GM12891 (cell line): Measurements from ENCODE around the gene INO80B.

Source experiments
- DNase-seq: peaks from one replicate; pipeline ENCODE4 v3.0.0; 2011; ENCODE audit warnings: low spot score; ENCODE audit not compliant: insufficient read length
- FAIRE-seq: peaks from 2 replicates; lab custom pipeline; 2011; peaks lifted over from hg19 to GRCh38; lab: Jason Lieb, UNC
- PAX5 ChIP-seq: IDR thresholded peaks from 2 replicates; pipeline ENCODE4 v1.6.1; 2011; ENCODE audit warnings: low read length, moderate library complexity, mild to moderate bottlenecking; ENCODE audit not compliant: insufficient read depth, severe bottlenecking
- POLR2A ChIP-seq: IDR thresholded peaks from 2 replicates; pipeline ENCODE4 v1.6.1; 2011; ENCODE audit warnings: low read depth, low read length, control low read depth
- POLR2AphosphoS5 ChIP-seq: IDR thresholded peaks from 2 replicates; pipeline ENCODE4 v1.6.1; 2011; ENCODE audit warnings: low read depth, low read length, control low read depth
- POU2F2 ChIP-seq: IDR thresholded peaks from 2 replicates; pipeline ENCODE4 v1.6.1; 2011; ENCODE audit warnings: low read depth, mild to moderate bottlenecking, control low read depth, low read length, moderate library complexity
- SPI1 ChIP-seq: IDR thresholded peaks from 2 replicates; pipeline ENCODE4 v1.6.1; 2011; ENCODE audit warnings: low read depth, low read length, control low read depth
- TAF1 ChIP-seq: IDR thresholded peaks from 2 replicates; pipeline ENCODE4 v1.6.1; 2011; ENCODE audit warnings: low read depth, low read length, control low read depth

INO80B gene

DNA sequence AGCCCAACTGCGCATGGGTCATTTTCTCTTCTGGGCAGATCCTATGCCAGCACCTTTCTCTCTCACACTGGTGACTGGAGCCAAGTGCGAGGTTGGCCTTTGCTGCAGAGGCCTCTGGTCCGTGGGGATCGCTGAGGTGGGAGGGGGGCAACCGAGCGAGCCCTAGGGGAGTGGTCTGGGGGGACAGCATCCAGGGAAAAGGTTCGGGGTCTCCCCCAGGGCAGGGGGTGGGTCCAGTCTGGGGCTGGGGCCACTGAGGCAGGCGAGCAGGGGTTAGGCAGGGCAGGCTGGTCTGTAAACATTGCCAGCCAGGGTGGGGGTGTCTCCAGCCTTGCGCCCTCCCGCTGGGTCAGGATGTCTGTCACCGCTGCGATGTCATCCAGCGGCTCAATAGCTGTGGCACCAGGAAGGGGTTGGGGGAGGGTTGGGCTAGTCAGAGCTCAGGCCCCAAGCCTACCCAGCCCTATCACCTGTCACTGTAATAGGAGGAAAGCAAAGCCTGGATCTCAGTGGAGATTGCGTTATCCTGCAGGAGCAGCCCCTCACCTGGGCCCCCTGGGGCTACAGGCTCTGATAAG is 28.6 kb upstream of the INO80B start:
- TF ChIP-seq POLR2A (no peak), POU2F2 (no peak), TAF1 (no peak), POLR2AphosphoS5 (no peak), SPI1 (no peak), PAX5 (no peak)
- FAIRE-seq = no peak
- no peak for DNase-seq

DNA sequence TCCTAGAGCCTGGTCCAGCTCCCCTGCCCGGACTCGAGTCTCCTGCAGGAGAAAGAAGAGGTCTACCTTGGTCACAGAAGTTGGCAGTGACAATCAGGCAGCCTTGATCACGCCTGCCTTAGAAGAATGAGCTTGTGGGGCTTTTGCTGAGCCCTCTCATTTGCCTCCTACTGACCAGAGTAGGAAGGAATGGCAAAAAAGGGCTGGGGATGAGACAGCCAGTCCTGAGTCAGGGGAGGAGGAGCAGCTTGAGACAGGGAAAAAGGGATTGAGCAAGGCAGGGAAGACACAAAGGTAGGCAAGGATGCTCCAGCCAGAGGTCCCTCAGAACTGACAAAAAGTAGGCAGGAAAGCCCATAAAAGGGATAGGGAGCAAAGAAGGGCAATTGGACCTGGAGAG is 27.3 kb upstream of the INO80B start:
- DNase-seq = no peak
- TF ChIP-seq PAX5 (no peak), POU2F2 (no peak), TAF1 (no peak), POLR2A (no peak), POLR2AphosphoS5 (no peak), SPI1 (no peak)
- no peak for FAIRE-seq

GRCh38 chr2:74428675-74429074 is 26.2 kb upstream of the INO80B start:
- DNase-seq (no peak), FAIRE-seq (no peak)
- TF ChIP-seq SPI1 (no peak), POU2F2 (no peak), PAX5 (no peak), POLR2A (no peak), POLR2AphosphoS5 (no peak), TAF1 (no peak)

DNA sequence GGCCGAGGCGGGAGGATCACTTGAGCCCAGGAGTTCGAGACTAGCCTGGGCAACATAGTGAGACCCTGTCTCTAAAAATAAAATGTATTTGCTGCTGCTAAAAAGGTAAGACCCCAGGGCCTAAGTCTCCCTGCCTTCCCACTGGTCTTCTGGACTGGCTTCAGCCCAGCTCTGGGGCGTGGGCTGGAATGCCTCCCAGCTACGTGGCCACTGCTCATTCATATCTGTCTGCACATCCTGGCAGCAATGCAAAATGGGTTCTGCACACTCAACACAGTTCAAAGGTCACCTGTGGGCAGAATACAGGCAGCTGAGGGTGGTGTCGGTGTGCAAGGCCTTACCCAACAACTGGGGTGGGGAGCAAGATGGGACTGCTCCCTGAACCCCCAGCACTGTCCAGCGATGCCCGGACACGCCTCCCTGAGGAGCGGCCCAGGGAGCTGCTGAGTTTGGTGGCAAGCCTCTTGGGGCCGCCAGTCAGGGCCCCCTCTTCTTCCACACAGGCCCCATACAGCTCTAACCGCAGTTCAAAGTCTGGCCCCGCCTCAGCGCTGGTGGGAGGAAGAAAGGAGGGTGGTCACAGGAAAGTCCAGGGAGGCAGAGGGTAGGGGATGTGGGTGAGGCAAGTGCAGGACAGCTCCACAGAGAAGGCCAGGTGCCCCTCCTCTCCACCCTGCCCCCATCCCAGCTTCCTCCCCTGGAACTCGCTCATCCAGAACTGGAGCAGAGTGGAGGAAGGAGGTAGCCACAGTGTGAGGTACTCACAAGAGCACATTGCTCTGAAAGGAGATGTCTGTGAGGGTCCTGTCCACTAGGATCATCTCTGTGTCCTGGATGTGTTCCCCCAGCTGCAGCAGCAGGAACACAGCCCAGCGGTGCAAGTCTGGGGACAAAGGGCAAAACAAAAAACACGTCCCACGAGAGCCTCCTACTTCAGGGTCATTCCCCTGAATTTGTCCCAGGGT is 25.1 kb upstream of the INO80B start:
- TF ChIP-seq POLR2AphosphoS5 = no peak
- no peak for TF ChIP-seq PAX5
- no peak for TF ChIP-seq TAF1
- no peak for TF ChIP-seq SPI1
- DNase-seq (no peak), FAIRE-seq (no peak)

DNA sequence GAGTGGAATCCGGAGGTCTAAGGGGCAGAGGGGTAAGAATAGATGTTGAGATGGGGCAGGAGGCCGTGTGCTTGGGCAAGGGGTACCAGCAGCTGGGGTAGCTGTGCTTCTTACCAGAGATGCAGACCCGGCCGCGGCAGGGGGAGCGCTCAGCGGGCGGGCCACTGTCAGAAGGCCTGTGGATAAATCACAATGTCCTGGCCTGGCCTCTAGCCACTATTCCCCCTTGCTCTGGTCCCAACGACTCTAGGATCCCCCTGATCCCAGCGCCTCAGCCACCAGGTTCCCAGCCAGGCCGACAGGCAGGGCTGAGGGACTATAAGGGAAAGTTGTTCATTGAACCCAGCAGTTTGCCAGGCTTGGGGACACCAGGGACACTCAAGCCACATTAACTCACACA is 24.4 kb upstream of the INO80B start:
- TF ChIP-seq POLR2A (no peak), POLR2AphosphoS5 (no peak), TAF1 (no peak), POU2F2 (no peak), SPI1 (no peak), PAX5 (no peak)
- no peak for FAIRE-seq
- DNase-seq = no peak

- no peak for DNase-seq
- no peak for FAIRE-seq
- TF ChIP-seq POLR2AphosphoS5 (no peak), TAF1 (no peak)
These were observed 18.6 kb upstream of the INO80B start for GRCh38 chr2:74436111-74436805.

- DNase-seq = peak; percentile 49
- TF ChIP-seq PAX5 = no peak
- peak; percentile 54 for TF ChIP-seq SPI1
These were observed 17.8 kb upstream of the INO80B start for GRCh38 chr2:74436848-74437695.

DNA sequence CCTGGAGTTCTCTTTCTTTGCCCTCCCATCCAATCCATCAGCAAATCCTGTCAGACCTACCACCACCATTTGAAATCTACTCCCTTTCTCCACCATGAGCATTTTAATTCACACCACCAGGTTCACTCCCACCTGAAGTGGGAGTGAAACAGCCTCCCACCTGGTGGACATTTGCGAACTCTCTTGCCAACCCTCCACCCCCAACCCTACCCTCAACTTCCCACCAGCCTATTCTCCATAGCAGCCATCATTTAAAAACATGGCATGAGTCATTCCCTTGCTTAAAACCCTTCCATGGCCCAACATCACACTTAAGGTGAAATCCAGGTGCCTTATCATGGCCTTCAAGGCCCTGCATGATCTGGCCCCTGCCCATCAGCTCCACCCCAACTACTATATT is 16.6 kb upstream of the INO80B start:
- no peak for DNase-seq
- TF ChIP-seq POLR2A = no peak
- no peak for TF ChIP-seq POU2F2
- TF ChIP-seq SPI1 = no peak
- no peak for TF ChIP-seq POLR2AphosphoS5
- no peak for TF ChIP-seq PAX5
- peak; percentile 13 for FAIRE-seq

More at GRCh38 chr2:74436848-74437695, 17.8 kb upstream of the INO80B start:
- no peak for FAIRE-seq

DNA sequence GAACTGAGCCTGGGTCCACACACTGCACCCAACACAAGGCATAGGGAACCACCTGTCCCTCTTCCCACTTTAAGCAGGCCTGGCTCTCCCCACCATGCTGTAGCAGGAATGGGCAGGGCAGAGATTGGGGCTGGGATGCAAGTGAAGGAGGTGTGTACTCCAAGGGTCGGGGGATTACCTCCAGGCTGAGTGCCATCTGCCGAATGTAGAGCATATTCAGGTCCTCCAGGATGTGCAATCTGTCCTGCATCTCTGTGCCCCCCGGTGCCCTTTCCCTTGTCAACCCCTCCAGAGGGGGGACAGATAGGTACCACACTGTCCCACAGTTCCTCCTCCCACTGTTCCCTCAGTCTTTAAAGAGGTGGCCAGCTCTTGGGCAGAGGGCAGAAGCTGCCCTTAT is 15.5 kb upstream of the INO80B start:
- peak; percentile 66 for FAIRE-seq
- no peak for TF ChIP-seq POLR2A
- TF ChIP-seq POLR2AphosphoS5 = no peak
- no peak for TF ChIP-seq SPI1
- TF ChIP-seq POU2F2 = no peak
- no peak for TF ChIP-seq TAF1
- TF ChIP-seq PAX5 = no peak
- DNase-seq = no peak
